LHCN-M2 (cell line): ENCODE measurements around the gene GTF2IRD1. TPM values are rescaled to one million over a fixed set of nuclear protein-coding genes. Genes with fewer than 3 reads are reported as not detected.
"Not testable (repeated sequence)": the region's sequence is repeated elsewhere in the genome, so short reads cannot be mapped to it uniquely, and the experiment has no call there.

Experiments used
- DNase-seq: peaks from one replicate; pipeline ENCODE4 v3.0.0-alpha.2; 2012; ENCODE audit warnings: low read depth
- total RNA-seq: library from RNA; depleted of rRNA; stranded (reverse); fragments of >200 nt; gene quantifications from 2 replicates; pipeline ENCODE4 v1.2.3, GENCODE V29; 2014

GTF2IRD1 gene
- total RNA-seq, 1 experiment from 2014 or later: 18.1 TPM

GRCh38 chr7:74563639-74564038 is 109.9 kb downstream of the GTF2IRD1 start:
- not testable (repeated sequence) for DNase-seq

GRCh38 chr7:74567318-74567668 is 113.6 kb downstream of the GTF2IRD1 start:
- DNase-seq: no peak

- DNase-seq: peak; percentile 59
These were observed 115.0 kb downstream of the GTF2IRD1 start for GRCh38 chr7:74568658-74569057.

- no peak for DNase-seq
These were observed 115.9 kb downstream of the GTF2IRD1 start for GRCh38 chr7:74569501-74570075.

GRCh38 chr7:74570533-74571156 is 116.9 kb downstream of the GTF2IRD1 start:
- DNase-seq: no peak

- no peak for DNase-seq
These were observed 118.7 kb downstream of the GTF2IRD1 start for GRCh38 chr7:74572301-74572979.

GRCh38 chr7:74573512-74573911 is 119.8 kb downstream of the GTF2IRD1 start:
- no peak for DNase-seq

- peak; percentile 81 for DNase-seq
These were observed 121.5 kb downstream of the GTF2IRD1 start for GRCh38 chr7:74575083-74575784.

GRCh38 chr7:74575811-74576210 is 122.1 kb downstream of the GTF2IRD1 start:
- DNase-seq: no peak

GRCh38 chr7:74579800-74580685 is 126.3 kb downstream of the GTF2IRD1 start:
- peak; percentile 58 for DNase-seq

- DNase-seq: no peak
These were observed 128.3 kb downstream of the GTF2IRD1 start for GRCh38 chr7:74581916-74582440.

- DNase-seq: no peak
These were observed 128.8 kb downstream of the GTF2IRD1 start for GRCh38 chr7:74582447-74583039.

GRCh38 chr7:74583630-74584029 is 129.9 kb downstream of the GTF2IRD1 start:
- no peak for DNase-seq

- no peak for DNase-seq
These were observed 130.7 kb downstream of the GTF2IRD1 start for GRCh38 chr7:74584160-74584954.

- DNase-seq: no peak
These were observed 132.1 kb downstream of the GTF2IRD1 start for GRCh38 chr7:74585844-74586243.

GRCh38 chr7:74586258-74587175 is 132.8 kb downstream of the GTF2IRD1 start:
- no peak for DNase-seq

GRCh38 chr7:74587435-74588126 is 133.9 kb downstream of the GTF2IRD1 start:
- DNase-seq: peak; percentile 95

GRCh38 chr7:74590813-74591212 is 137.1 kb downstream of the GTF2IRD1 start:
- DNase-seq: no peak
